Panc1 (cell line): ENCODE data around the gene FHIT. TPM values are rescaled to one million over a fixed set of nuclear protein-coding genes. Genes with fewer than 3 reads are reported as not detected.

Source experiments
- ATAC-seq: fragments of 200-7000 bp; cut with Tn5 transposase; 2 replicates; pipeline ENCODE4 v1.9.1; 2020; ENCODE audit warnings: mild to moderate bottlenecking, moderate library complexity
- BruUV-seq: library from RNA; stranded (reverse); fragments of 400-500 nt; replicated peaks from 2 replicates; lab custom pipeline; 2021; lab: Mats Ljungman, UMichigan
- CTCF ChIA-PET: fragments of 300-600 bp; sonication (Branson Sonifier 250); formaldehyde crosslinking; loops from one replicate; lab custom pipeline; 2022; ENCODE audit warnings: antibody characterized with exemption; lab: Charles Lee
- POLR2A ChIA-PET: fragments of 300-600 bp; sonication (Branson Sonifier 250); formaldehyde crosslinking; loops from one replicate; lab custom pipeline; 2022; ENCODE audit warnings: antibody characterized with exemption; lab: Charles Lee
- DNase-seq: peaks from one replicate; pipeline ENCODE4 v3.0.0-alpha.2; 2010; ENCODE audit warnings: low read depth, low spot score
- H3K27ac ChIP-seq: 2 replicates; pipeline ENCODE4 v1.5.1; 2011; ENCODE audit warnings: mild to moderate bottlenecking, low read length, inconsistent platforms
- H3K27me3 ChIP-seq: fragments of 200-500 bp; sonication (Bioruptor generic); 2 replicates; pipeline ENCODE4 v1.6.0; 2014; ENCODE audit warnings: low read length, inconsistent platforms; ENCODE audit not compliant: control insufficient read depth, insufficient read depth
- H3K36me3 ChIP-seq: fragments of 200-500 bp; sonication (Bioruptor generic); 2 replicates; pipeline ENCODE4 v1.5.1; 2014; ENCODE audit warnings: inconsistent platforms, mild to moderate bottlenecking, low read length, moderate library complexity; ENCODE audit not compliant: control insufficient read depth, insufficient read depth
- H3K4me1 ChIP-seq: 2 replicates; pipeline ENCODE4 v1.5.1; 2011; ENCODE audit warnings: inconsistent platforms, mild to moderate bottlenecking, low read length, moderate library complexity; ENCODE audit not compliant: control insufficient read depth, insufficient read depth
- H3K4me3 ChIP-seq, 2 experiments: 2 replicates each; pipeline ENCODE4 v1.5.1; 2011 to 2012; ENCODE audit warnings: low read depth in 2 of 2, low read length in 2 of 2, mild to moderate bottlenecking in 2 of 2, inconsistent platforms in 1 of 2, moderate library complexity in 1 of 2
- H3K9me3 ChIP-seq: fragments of 200-500 bp; sonication (Bioruptor generic); 2 replicates; pipeline ENCODE4 v1.5.1; 2014; ENCODE audit warnings: low read depth, mild to moderate bottlenecking, inconsistent platforms, low read length, moderate library complexity; ENCODE audit not compliant: control insufficient read depth, insufficient read depth
- POLR2AphosphoS5 ChIP-seq: IDR thresholded peaks from 2 replicates; pipeline ENCODE4 v1.6.1; 2012; ENCODE audit warnings: mild to moderate bottlenecking, low read depth, low read length, moderate library complexity
- SIN3A ChIP-seq: IDR thresholded peaks from 2 replicates; pipeline ENCODE4 v1.6.1; 2012; ENCODE audit warnings: low read depth, mild to moderate bottlenecking, low read length, moderate library complexity, borderline replicate concordance; ENCODE audit not compliant: insufficient read depth
- TCF7L2 ChIP-seq: IDR thresholded peaks from 2 replicates; pipeline ENCODE4 v1.6.1; 2011; ENCODE audit warnings: mild to moderate bottlenecking, low read depth, low read length, inconsistent platforms
- in situ Hi-C: cut with HindIII; loops from 2 replicates; pipeline ENCODE4 v1.10.0; 2016; ENCODE audit warnings: low sequenced_read_pairs, low pct_unique_long_range_greater_than_20kb
- intact Hi-C: fragments of 100-400 bp; cut with micrococcal nuclease; formaldehyde crosslinking; loops from one replicate; pipeline ENCODE4 v1.10.0; 2022; ENCODE audit not compliant: unreplicated experiment
- total RNA-seq: library from RNA; stranded (reverse); gene quantifications from one replicate; pipeline ENCODE4 v1.2.1, GENCODE V29; 2021; ENCODE audit not compliant: unreplicated experiment
- TF ChIP-seq, protein P1 (sequence below): fragments of 450-650 bp; IDR thresholded peaks from 2 replicates; pipeline ENCODE4 v1.5.1; 2017; ENCODE audit warnings: mild to moderate bottlenecking
- TF ChIP-seq, protein P2 (sequence below), 2 experiments: IDR thresholded peaks; 2 replicates each; pipeline ENCODE4 v1.6.1; 2011 to 2012; ENCODE audit warnings: low read depth in 2 of 2, control low read depth in 1 of 2, low read length in 1 of 2, mild to moderate bottlenecking in 1 of 2, moderate library complexity in 1 of 2; ENCODE audit not compliant: insufficient read depth in 1 of 2

Gene FHIT
- total RNA-seq, 1 experiment from 2014 or later: 2.2 TPM

DNA sequence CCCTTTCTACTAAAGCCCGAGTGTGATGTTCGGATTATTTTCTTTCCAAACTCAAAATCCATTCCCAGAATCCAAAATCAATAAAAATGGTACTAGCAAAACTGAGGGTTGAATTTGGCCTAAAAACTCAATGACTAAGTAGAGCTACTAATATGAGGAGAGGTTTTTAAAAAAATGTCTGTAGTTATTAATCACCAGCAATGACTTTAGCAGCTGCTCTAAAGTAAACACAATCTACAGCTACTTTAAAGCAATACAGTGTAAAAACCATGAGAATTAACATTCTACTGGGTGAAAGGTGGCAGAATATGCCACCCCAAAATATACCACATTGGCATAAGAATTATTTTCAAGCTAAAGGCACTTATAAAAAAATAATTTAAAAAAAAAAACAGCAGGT, 23.5 kb downstream of the FHIT start:
- BruUV-seq: no TSS peak
- TF ChIP-seq TCF7L2 (no peak), SIN3A (no peak), POLR2AphosphoS5 (no peak)
- TF ChIP-seq, protein P1, sequence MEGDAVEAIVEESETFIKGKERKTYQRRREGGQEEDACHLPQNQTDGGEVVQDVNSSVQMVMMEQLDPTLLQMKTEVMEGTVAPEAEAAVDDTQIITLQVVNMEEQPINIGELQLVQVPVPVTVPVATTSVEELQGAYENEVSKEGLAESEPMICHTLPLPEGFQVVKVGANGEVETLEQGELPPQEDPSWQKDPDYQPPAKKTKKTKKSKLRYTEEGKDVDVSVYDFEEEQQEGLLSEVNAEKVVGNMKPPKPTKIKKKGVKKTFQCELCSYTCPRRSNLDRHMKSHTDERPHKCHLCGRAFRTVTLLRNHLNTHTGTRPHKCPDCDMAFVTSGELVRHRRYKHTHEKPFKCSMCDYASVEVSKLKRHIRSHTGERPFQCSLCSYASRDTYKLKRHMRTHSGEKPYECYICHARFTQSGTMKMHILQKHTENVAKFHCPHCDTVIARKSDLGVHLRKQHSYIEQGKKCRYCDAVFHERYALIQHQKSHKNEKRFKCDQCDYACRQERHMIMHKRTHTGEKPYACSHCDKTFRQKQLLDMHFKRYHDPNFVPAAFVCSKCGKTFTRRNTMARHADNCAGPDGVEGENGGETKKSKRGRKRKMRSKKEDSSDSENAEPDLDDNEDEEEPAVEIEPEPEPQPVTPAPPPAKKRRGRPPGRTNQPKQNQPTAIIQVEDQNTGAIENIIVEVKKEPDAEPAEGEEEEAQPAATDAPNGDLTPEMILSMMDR: no peak
- TF ChIP-seq, protein P2, sequence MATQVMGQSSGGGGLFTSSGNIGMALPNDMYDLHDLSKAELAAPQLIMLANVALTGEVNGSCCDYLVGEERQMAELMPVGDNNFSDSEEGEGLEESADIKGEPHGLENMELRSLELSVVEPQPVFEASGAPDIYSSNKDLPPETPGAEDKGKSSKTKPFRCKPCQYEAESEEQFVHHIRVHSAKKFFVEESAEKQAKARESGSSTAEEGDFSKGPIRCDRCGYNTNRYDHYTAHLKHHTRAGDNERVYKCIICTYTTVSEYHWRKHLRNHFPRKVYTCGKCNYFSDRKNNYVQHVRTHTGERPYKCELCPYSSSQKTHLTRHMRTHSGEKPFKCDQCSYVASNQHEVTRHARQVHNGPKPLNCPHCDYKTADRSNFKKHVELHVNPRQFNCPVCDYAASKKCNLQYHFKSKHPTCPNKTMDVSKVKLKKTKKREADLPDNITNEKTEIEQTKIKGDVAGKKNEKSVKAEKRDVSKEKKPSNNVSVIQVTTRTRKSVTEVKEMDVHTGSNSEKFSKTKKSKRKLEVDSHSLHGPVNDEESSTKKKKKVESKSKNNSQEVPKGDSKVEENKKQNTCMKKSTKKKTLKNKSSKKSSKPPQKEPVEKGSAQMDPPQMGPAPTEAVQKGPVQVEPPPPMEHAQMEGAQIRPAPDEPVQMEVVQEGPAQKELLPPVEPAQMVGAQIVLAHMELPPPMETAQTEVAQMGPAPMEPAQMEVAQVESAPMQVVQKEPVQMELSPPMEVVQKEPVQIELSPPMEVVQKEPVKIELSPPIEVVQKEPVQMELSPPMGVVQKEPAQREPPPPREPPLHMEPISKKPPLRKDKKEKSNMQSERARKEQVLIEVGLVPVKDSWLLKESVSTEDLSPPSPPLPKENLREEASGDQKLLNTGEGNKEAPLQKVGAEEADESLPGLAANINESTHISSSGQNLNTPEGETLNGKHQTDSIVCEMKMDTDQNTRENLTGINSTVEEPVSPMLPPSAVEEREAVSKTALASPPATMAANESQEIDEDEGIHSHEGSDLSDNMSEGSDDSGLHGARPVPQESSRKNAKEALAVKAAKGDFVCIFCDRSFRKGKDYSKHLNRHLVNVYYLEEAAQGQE (IDR thresholded peaks at IDR 0.05; ENCODE audit: insufficient read depth in 1 of 2, low read depth in 2 of 2, low read length in 1 of 2): no peak
- no peaks in the 10 kb centered on the region for H3K4me1 ChIP-seq
- no peaks in the 10 kb centered on the region for H3K36me3 ChIP-seq
- H3K27ac ChIP-seq: no peak overlapping the region
- in situ Hi-C loops: no loop called here
- POLR2A ChIA-PET: no interaction called here
- CTCF ChIA-PET: no interaction called here
- DNase-seq (no peak), ATAC-seq (no peak)
- H3K27me3 ChIP-seq: no peaks in the 10 kb centered on the region
- no peaks in the 10 kb centered on the region for H3K9me3 ChIP-seq
- no peak overlapping the region for H3K4me3 ChIP-seq
- intact Hi-C loops: no loop called here

DNA sequence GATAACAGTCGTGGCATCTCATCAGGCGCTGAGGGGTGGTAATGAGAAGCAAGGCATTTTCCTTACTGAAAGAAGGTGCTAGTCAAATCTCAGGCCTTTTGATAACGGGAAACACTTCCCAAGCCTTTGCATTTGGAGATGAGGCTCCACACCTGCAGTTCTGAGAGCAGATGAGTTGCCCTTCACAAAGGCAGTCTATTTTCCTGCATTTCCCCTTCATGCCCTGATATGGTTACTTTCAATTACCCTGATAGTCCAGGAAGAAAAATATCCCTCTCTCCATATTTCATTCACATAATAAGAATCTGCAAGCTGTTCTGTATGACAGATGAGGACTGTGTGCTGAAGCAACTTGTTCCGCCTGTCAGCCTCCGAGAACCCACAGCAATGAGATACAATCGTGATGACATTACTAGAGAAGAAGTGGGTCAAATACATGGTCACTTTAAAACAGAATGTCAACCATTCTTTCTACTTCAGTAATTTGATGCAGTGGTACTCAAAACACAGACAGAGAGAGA, 25.0 kb downstream of the FHIT start:
- no TSS peak for BruUV-seq
- H3K36me3 ChIP-seq: no peaks in the 10 kb centered on the region
- CTCF ChIA-PET: no interaction called here
- POLR2A ChIA-PET: no interaction called here
- in situ Hi-C loops (no loop called here), intact Hi-C loops (no loop called here)
- no peaks in the 10 kb centered on the region for H3K27me3 ChIP-seq
- no peak overlapping the region for H3K4me3 ChIP-seq
- no peaks in the 10 kb centered on the region for H3K9me3 ChIP-seq
- no peak for TF ChIP-seq SIN3A
- TF ChIP-seq TCF7L2: no peak
- TF ChIP-seq POLR2AphosphoS5: no peak
- TF ChIP-seq, protein P1: no peak
- TF ChIP-seq, protein P2 (IDR thresholded peaks at IDR 0.05; ENCODE audit: insufficient read depth in 1 of 2, low read depth in 2 of 2, low read length in 1 of 2): no peak
- no peaks in the 10 kb centered on the region for H3K4me1 ChIP-seq
- ATAC-seq (no peak), DNase-seq (no peak)
- H3K27ac ChIP-seq: no peak overlapping the region
